Sciatic nerve (tissue), 2 donors: Measurements from ENCODE around the gene IFT25. TPM values are rescaled to one million over a fixed set of nuclear protein-coding genes. Genes with fewer than 3 reads are reported as not detected.
"Not testable (repeated sequence)": the region's sequence is repeated elsewhere in the genome, so short reads cannot be mapped to it uniquely, and the experiment has no call there.

ENCODE experiments used
- ATAC-seq: fragments of 200-7000 bp; cut with Tn5 transposase; one replicate; pipeline ENCODE4 v1.9.1; 2020; ENCODE audit warnings: mild to moderate bottlenecking, moderate library complexity
- DNase-seq: peaks from one replicate; pipeline ENCODE4 v3.0.0-alpha.2; 2020; ENCODE audit warnings: low spot score
- intact Hi-C: fragments of 100-400 bp; cut with DNase I; formaldehyde crosslinking; loops from one replicate; pipeline ENCODE4 v1.14.2; 2022
- total RNA-seq: library from RNA; stranded (reverse); fragmentation: NEBNext Ultra II Directional; extraction: Animal tissue kit (Norgen Biotek cat#: 25700); gene quantifications from one replicate; pipeline ENCODE4 v1.2.1, GENCODE V29; 2021
- donor health status: DM: no; HTN: no; CAD: no.
- donor health status: DM: no; HTN: no; CAD: no.

IFT25 gene
- total RNA-seq, 1 donor from 2014 or later: 33.5 TPM

DNA sequence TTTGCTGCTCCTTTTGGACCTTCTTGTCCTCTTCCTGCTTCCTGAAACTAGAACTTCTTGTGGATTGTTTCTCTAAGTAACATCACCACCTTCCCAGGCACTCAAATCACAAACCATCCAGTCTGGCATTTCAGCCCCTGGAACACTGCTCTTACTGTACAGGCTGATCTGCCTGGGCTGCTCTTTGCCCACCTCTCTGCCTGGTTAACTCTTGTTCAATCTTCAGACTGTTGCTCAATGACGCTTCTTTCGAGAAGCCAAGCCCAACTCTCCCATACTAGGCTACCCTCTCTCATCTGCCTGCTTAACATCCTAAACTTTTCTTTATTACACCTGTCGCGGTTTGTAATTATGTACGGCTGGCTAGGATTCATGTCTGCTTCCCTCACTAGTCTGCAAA lies 50.9 kb downstream of the IFT25 start:
- ATAC-seq (no peak), DNase-seq (no peak)
- intact Hi-C loops: no loop called here

DNA sequence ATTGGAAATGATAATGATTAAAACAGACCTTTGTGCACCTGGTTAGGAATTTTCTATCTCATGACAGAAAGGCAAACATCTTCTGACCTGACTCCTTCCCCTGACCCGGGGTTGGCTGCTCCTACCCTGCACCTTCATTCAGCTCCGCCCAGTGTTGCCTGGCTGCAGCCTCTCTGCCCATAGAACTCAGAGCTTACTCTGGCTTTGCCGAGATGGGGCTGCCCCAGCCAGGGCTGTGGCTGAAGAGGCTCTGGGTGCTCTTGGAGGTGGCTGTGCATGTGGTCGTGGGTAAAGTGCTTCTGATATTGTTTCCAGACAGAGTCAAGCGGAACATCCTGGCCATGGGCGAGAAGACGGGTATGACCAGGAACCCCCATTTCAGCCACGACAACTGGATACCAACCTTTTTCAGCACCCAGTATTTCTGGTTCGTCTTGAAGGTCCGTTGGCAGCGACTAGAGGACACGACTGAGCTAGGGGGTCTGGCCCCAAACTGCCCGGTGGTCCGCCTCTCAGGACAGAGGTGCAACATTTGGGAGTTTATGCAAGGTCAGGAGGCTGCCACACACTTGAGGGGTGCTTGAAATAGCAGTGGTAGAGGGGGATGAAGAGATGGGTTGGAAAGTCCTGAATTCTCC lies 51.4 kb downstream of the IFT25 start, which contains the start of gene DIO1:
Gene DIO1, plus strand, starts transcription at position 189 of the 638 bp plus-strand sequence. Its CDS starts 24 bp downstream, at position 213.
- no peak for ATAC-seq
- intact Hi-C loops: no loop called here
- DNase-seq: no peak

DNA sequence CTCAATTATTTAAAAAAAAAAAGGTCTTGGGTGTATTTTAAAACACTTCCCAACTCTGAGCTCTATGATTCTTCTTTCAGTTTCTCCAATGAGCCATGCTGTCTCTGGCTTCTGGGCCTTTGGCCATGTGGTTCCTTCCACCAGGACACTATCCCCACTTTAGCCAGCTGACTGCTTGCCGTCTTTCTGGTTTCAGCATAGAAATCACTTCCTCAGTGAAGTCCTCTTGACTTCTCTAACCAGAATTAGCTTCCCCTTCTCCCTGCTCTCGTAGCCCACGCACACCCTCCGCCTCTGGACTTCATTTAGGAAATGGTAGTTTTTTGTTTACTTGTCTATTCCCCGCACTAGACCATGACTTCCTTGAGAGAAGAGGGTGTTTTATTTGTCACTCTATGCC lies 52.6 kb downstream of the IFT25 start:
- ATAC-seq (peak; percentile 9), DNase-seq (peak; percentile 62)
- intact Hi-C loops: no loop called here

DNA sequence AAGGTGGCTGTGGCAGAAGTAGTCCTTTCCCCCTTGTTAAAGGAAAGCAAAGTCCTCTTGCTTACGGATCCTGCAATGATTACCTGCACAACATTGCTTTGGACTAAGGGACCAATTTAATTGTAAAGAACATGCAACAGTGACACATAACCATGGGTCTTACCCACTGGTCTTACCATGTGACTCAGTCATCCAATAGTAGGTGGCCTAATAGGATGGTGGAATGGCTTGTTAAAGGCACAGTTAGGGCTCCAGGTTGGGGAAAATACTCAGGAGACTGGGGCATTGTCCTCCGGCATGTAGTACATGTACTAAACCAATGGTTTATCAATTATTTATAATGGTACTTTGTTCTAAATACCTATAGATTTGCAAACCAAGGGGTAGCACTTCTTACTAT lies 53.8 kb downstream of the IFT25 start:
- intact Hi-C loops: no loop called here
- ATAC-seq (no peak), DNase-seq (no peak)

DNA sequence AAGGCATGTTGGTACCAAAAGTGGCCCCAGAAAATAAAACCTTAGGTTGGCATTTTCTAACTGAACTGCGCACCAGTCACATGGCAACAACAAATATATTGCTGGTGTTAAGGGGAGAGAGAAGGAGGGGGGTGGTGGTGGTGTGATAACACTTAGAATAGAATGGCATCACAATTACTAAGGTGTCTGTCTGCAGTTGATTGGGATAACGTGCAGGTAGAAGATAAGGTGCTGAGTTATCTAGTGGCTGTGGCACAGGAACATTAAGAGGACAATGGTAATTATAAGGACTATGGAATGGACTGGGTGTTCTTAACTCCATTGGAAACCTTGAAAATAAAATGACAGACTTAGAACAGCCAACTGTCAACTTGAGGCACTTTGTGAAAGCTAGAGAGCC lies 54.5 kb downstream of the IFT25 start:
- DNase-seq (no peak), ATAC-seq (no peak)
- intact Hi-C loops: no loop called here

DNA sequence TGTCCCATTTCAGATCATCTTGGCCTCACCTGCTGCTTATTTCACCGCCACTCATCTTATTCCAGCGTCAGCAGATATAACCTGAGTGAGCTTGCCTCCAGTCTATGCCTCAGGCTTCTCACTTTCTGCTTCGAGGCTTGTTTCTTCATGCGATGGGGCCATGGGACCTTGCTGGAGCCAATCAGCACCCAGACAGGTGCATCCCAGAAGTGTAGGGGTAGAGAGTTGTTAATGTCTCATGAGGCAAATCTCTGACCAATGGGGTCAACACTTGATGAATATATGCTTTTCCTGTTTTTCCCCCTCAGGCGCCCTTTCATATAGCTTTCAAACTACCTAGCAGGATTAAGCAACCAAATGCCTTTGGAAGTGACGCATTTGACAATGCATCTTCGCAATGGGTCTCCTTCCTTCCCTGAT lies 55.0 kb downstream of the IFT25 start:
- DNase-seq: no peak
- intact Hi-C loops: no loop called here
- ATAC-seq: no peak

DNA sequence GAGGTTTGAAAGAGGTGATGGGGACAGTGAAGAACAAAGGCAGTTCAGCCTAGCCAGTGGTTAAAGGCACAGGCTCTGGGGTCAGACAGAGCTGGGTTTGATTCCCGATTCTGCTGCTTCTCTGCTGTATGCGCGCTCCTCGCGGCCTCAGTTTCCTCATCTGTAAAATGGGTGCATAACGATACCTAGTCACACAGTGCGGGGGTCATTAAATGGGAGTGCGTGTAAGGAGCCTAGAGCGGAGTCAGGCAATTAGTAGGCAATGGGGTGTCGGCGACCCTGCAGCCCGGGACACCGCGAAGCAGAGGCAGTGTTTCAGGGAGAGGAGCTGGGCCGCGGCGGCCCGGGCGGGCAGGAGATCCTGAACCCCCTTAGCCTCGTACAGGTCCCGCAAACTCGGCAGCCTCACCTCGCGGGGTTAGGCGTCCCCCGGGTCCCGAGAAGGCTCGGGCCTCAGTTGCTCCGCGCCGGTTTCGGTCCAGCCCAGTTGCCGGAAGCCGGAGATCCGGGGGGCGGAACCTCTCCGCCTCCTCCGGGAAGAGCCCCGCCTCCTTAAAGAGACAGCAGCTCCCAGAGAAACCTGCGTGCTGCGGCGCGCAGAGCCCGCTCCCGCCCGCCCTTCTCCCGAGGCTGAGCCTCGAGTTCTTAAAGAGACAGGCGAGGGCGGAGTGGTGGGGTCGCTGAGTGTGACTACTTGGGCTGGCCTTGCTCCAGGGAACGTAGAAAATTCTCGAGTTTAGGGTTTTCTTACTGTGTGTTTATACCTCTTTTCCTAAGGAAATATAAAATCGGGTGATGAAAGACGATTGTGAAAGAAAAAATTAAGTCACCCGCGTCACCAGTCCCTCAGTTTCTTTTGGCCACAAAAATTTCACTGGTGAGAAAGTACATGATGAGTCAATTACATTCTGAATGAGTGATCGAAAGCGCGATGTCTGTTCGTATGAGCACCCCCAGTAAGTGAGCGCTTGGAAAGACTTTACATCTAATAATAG lies 55.9 kb downstream of the IFT25 start, which contains the start of gene YIPF1:
Gene YIPF1, minus strand, starts transcription at position 494 of the 995 bp plus-strand sequence. CDS start 860 bp downstream, outside the sequence.
- intact Hi-C loops: no loop called here
- DNase-seq: peak; percentile 95
- peak; percentile 99 for ATAC-seq

DNA sequence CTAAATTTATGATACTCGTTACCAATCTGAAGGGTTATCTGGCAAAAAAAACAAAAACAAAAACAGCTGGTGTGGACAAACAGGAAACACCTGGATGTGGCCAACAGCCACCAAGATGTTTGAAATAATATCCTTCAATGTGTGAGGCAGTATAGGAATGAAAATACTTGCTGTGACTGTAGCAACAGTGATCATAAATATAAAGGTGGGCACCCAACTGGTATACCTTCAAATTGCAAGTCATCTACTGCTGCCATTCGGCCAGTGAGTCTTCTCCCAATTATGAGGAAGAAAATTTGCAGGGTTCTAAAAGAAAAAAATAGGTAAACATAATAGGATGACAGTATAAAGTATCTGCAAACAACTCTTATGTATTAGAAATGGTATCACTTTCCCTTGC lies 56.8 kb downstream of the IFT25 start:
- intact Hi-C loops: no loop called here
- no peak for ATAC-seq

DNA sequence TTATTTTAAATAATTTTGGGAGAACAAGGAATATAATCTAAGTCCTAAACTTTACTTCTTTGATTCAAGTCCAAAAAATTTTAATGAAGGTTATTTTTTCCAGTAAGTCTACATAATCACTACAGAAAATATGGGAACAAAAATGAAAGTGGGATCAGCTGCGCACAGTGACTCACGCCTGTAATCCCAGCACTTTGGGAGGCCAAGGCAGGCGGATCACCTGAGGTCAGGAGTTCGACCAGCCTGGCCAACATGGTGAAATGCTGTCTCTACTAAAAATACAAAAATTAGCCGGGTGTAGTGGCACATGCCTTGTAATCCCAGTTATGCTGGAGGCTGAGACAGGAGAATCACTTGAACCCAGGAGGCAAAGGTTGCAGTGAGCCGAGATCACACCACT lies 61.9 kb downstream of the IFT25 start:
- ATAC-seq, intact Hi-C loops: not testable (repeated sequence)

More for the DNA sequence above, 56.8 kb downstream of the IFT25 start:
- no peak for DNase-seq

DNA sequence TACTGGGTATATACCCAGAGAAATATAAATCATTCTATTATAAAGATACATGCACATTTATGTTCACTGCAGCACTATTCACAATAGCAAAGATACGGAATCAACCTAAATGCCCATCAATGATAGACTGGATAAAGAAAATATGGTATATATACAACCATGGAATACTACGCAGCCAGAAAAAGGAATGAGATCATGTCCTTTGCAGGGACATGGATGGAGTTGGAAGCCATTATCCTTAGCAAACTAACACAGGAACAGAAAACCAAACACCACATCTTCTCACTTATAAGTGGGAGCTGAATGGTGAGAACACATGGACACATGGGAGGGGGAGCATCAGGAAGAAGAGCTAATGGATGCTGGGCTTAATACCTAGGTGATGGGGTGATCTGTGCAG lies 63.6 kb downstream of the IFT25 start:
- ATAC-seq, intact Hi-C loops, DNase-seq: not testable (repeated sequence)

More for the DNA sequence above, 61.9 kb downstream of the IFT25 start:
- not testable (repeated sequence) for DNase-seq

DNA sequence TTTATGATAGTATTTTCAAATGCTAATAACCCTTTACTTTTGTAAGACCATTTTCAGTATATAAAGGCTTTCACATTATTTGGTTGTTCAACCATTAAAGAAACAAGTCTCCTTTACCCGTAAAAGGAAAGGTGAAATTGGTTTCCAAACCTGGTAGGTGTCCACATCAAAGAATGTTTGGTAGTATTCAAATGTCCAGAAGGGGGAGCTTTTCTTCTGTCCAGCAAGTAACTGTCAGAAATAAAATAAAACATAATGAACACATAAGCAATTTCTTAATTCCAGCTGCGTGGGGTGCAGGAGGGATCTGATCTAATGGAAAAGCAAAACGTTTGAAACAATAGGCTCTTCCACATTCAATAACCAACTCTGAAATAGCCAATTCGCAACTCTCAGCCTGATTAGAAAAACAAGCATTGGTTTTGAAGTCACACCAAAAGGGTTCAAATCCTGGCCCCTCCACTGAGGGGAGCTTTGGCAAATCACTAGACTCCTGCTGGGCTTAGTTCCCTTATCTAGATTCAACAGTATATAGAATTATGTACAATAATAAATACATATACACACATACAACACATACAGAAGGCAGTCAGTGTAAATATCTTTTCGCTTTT lies 66.9 kb downstream of the IFT25 start:
- intact Hi-C loops: no loop called here
- no peak for ATAC-seq
- no peak for DNase-seq

DNA sequence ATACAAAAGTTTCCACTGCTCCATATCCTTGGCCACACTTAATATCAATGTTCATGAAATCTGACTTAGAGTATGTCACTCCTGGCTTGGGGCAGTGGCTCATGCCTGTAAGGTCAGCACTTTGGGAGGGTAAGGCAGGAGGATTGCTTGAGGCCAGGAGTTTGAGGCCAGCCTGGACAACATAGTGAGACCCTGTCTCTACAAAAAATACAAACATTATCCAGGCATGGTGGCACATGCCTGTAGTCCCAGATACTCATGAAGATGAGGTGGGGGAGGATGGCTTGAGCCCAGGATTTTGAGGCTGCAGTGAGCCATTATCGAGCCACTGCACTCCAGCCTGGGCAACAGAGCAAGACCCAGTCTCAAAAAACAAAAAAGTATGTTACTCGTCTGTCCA lies 70.3 kb downstream of the IFT25 start:
- DNase-seq, intact Hi-C loops, ATAC-seq: not testable (repeated sequence)

DNA sequence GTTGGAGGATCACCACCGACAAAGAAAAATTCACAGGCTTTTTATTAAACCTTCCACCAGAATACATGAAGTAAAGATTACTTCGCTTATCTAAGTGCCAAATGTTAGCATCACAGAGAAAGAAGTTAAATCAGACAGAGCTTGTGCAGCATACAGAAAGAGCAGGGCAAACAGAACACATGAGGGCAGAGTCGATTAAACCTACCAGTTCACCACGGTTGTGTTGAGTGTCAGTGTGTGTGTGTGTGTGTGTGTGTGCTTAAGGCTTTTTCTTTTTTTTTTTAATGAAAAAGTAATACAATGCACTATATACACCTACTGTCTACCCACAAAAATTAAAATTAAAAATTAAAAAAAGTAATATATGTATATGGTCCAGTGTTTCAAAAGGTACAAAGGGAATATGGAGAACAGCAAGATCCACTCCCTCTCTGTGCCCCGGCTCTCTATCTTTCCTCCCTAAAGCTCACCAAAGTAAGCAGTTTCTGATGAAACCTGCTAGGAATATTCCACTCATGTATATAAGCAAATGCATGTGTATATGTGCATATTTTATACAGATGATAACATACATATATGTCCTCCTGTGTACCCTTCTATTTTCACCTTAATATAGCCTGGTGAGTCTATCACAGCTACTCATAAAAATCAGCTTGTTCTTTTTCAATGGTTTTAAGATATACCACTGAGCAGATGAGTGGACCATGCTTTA lies 73.6 kb downstream of the IFT25 start:
- intact Hi-C loops: no loop called here
- ATAC-seq (no peak), DNase-seq (no peak)

Other genes with a start within 250 kb of the IFT25 start
- gene GLIS1, start 206.5 kb downstream of the IFT25 start, total RNA-seq: 0.98 TPM
- gene NDC1, start 107.4 kb downstream of the IFT25 start, total RNA-seq: 8.0 TPM
- 16.6 TPM for gene YIPF1, start 55.9 kb downstream of the IFT25 start, total RNA-seq
- not detected for gene DIO1, start 51.5 kb downstream of the IFT25 start, total RNA-seq
- 26.9 TPM for gene LRRC42, start 651 bp upstream of the IFT25 start, total RNA-seq
- gene LDLRAD1, start 72.5 kb upstream of the IFT25 start, total RNA-seq: not detected
- 283 TPM for gene TMEM59, start 107.5 kb upstream of the IFT25 start, total RNA-seq
- gene TCEANC2, start 107.9 kb upstream of the IFT25 start, total RNA-seq: 7.7 TPM
- 0.22 TPM for gene CDCP2, start 207.3 kb upstream of the IFT25 start, total RNA-seq